Right lobe of liver (tissue), 4 donors: ENCODE data around the gene IL13.

Experiments used
- CTCF ChIP-seq, 4 donors: fragments of 200-600 bp in 3 of 4; fragments of 450-650 bp in 1 of 4; IDR thresholded peaks; one replicate each; pipeline versions ENCODE4 v1.5.1 to v1.8.0; 2016 to 2022; ENCODE audit warnings: antibody characterized with exemption in 4 of 4, mild to moderate bottlenecking in 2 of 4
- POLR2A ChIP-seq: fragments of 450-650 bp; IDR thresholded peaks from one replicate; pipeline ENCODE4 v1.6.1; 2017; ENCODE audit warnings: antibody characterized with exemption, mild to moderate bottlenecking
- donor health status: DM: no; HTN: no; CAD: no.
- donor health status: DM: no; HTN: no; CAD: no.
- donor health status: DM: no; HTN: yes; CAD: no.

GRCh38 chr5:132692632-132692967, 34.6 kb downstream of the IL13 start:
- TF ChIP-seq POLR2A (no peak), CTCF (IDR thresholded peaks at IDR 0.05) (no peak)
